HG03354 (cell line): ENCODE measurements around the gene CCNL2.
"Not testable (repeated sequence)": the region's sequence is repeated elsewhere in the genome, so short reads cannot be mapped to it uniquely, and the experiment has no call there.

Experiments
- ATAC-seq: cut with Tn5 transposase; IDR thresholded peaks from one replicate; pipeline ENCODE4 v1.9.1; 2021; ENCODE audit warnings: mild to moderate bottlenecking; ENCODE audit not compliant: unreplicated experiment, poor library complexity, severe bottlenecking

CCNL2 gene

GRCh38 chr1:1377540-1378205 lies 21.5 kb downstream of the CCNL2 start:
- ATAC-seq = no peak

- no peak for ATAC-seq
Observed at GRCh38 chr1:1376551-1377226, 22.4 kb downstream of the CCNL2 start.

- peak; percentile 87 for ATAC-seq
Observed at GRCh38 chr1:1374929-1375662, 24.0 kb downstream of the CCNL2 start, which contains the start of gene AURKAIP1. Gene AURKAIP1, minus strand, starts transcription at chr1:1375207. Its CDS starts 451 bp downstream, at chr1:1374756.

GRCh38 chr1:1374589-1374928 lies 24.6 kb downstream of the CCNL2 start:
- peak; percentile 2 for ATAC-seq

- ATAC-seq = no peak
Observed at GRCh38 chr1:1373815-1374588, 25.1 kb downstream of the CCNL2 start.

GRCh38 chr1:1373051-1373814 lies 25.9 kb downstream of the CCNL2 start:
- no peak for ATAC-seq

- ATAC-seq = no peak
Observed at GRCh38 chr1:1371746-1372711, 27.1 kb downstream of the CCNL2 start.

GRCh38 chr1:1371364-1371745 lies 27.8 kb downstream of the CCNL2 start:
- no peak for ATAC-seq

GRCh38 chr1:1370771-1371300 lies 28.3 kb downstream of the CCNL2 start:
- ATAC-seq = no peak

- ATAC-seq = not testable (repeated sequence)
Observed at GRCh38 chr1:1370094-1370493, 29.0 kb downstream of the CCNL2 start.

- ATAC-seq = no peak
Observed at GRCh38 chr1:1367315-1367714, 31.8 kb downstream of the CCNL2 start.

GRCh38 chr1:1366699-1367066 lies 32.5 kb downstream of the CCNL2 start:
- no peak for ATAC-seq

- ATAC-seq = no peak
Observed at GRCh38 chr1:1365875-1366698, 33.0 kb downstream of the CCNL2 start.

GRCh38 chr1:1364266-1364665 lies 34.9 kb downstream of the CCNL2 start:
- ATAC-seq = no peak

- ATAC-seq = no peak
Observed at GRCh38 chr1:1361982-1362423, 37.1 kb downstream of the CCNL2 start.

GRCh38 chr1:1361233-1361981 lies 37.7 kb downstream of the CCNL2 start:
- ATAC-seq = no peak
